GM23248 (cell line): Measurements from ENCODE around the gene TNKS1BP1.

Experiments
- EZH2 ChIP-seq: fragments of 200-600 bp; sonication (generic); IDR thresholded peaks from 2 replicates; pipeline ENCODE4 v1.6.1; 2018; ENCODE audit warnings: antibody characterized with exemption, mild to moderate bottlenecking; ENCODE audit not compliant: insufficient read depth, poor library complexity, severe bottlenecking
- EZH2phosphoT487 ChIP-seq: fragments of 200-600 bp; sonication (generic); IDR thresholded peaks from 2 replicates; pipeline ENCODE4 v1.6.1; 2018; ENCODE audit warnings: antibody characterized with exemption, moderate library complexity, mild to moderate bottlenecking, low read depth; ENCODE audit not compliant: insufficient read depth

DNA sequence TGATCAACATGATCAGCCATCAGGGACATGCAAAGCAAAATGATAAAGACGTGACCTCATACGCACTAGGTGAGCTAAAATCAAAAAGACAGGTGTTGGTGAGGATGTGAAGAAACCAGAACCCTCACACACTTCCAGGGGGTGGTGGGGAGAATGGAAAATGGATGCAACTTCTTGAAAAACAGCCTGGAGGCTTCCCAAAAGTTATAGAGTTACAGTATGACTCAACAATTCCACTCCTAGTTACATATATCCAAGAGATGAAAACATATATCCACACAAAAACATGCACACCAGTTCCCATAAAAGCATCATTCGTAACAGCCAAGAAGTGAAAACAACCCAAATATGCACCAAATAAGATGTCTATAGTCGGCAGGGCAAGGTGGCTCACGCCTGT is 45.6 kb downstream of the TNKS1BP1 start:
- no peak for TF ChIP-seq EZH2
- TF ChIP-seq EZH2phosphoT487 = no peak
